ENCODE measurements around the gene STX12. TPM values are rescaled to one million over a fixed set of nuclear protein-coding genes. Genes with fewer than 3 reads are reported as not detected.
"Not testable (repeated sequence)": the region's sequence is repeated elsewhere in the genome, so short reads cannot be mapped to it uniquely, and the experiment has no call there.

Gene STX12
- total RNA-seq, 1 donor from 2014 or later: 115 TPM

- peak; percentile 32 for DNase-seq
Observed at GRCh38 chr1:27831568-27832410, 58.8 kb downstream of the STX12 start.

- peak; percentile 48 for DNase-seq
Observed at GRCh38 chr1:27832762-27833161, 59.7 kb downstream of the STX12 start.

- DNase-seq: no peak
Observed at GRCh38 chr1:27833470-27833869, 60.5 kb downstream of the STX12 start.

GRCh38 chr1:27835046-27835445, 62.0 kb downstream of the STX12 start:
- DNase-seq: no peak

GRCh38 chr1:27835501-27835900, 62.5 kb downstream of the STX12 start:
- DNase-seq: no peak

- no peak for DNase-seq
Observed at GRCh38 chr1:27849951-27850350, 76.9 kb downstream of the STX12 start.

- DNase-seq: no peak
Observed at GRCh38 chr1:27855085-27855484, 82.1 kb downstream of the STX12 start.

GRCh38 chr1:27856561-27857343, 83.7 kb downstream of the STX12 start:
- no peak for DNase-seq

GRCh38 chr1:27857552-27857951, 84.5 kb downstream of the STX12 start:
- DNase-seq: not testable (repeated sequence)

- DNase-seq: peak; percentile 87
Observed at GRCh38 chr1:27858072-27858948, 85.3 kb downstream of the STX12 start.

GRCh38 chr1:27858949-27859576, 86.0 kb downstream of the STX12 start:
- DNase-seq: no peak

GRCh38 chr1:27861436-27861835, 88.4 kb downstream of the STX12 start:
- DNase-seq: no peak

GRCh38 chr1:27862004-27862403, 89.0 kb downstream of the STX12 start:
- no peak for DNase-seq

- peak; percentile 86 for DNase-seq
Observed at GRCh38 chr1:27862671-27863537, 89.9 kb downstream of the STX12 start.

GRCh38 chr1:27863538-27863915, 90.5 kb downstream of the STX12 start:
- DNase-seq: no peak

GRCh38 chr1:27864264-27864895, 91.4 kb downstream of the STX12 start:
- DNase-seq: no peak

- no peak for DNase-seq
Observed at GRCh38 chr1:27865821-27866220, 92.8 kb downstream of the STX12 start.

- DNase-seq: no peak
Observed at GRCh38 chr1:27868556-27868931, 95.5 kb downstream of the STX12 start.

GRCh38 chr1:27868932-27869718, 96.1 kb downstream of the STX12 start:
- peak; percentile 47 for DNase-seq

- DNase-seq: no peak
Observed at GRCh38 chr1:27869719-27870085, 96.7 kb downstream of the STX12 start.

Data from dermis blood vessel endothelial cell (primary cell).